Suprapubic skin (tissue), 4 donors: ENCODE data around the gene TTC39A. TPM values are rescaled to one million over a fixed set of nuclear protein-coding genes. Genes with fewer than 3 reads are reported as not detected.

Experiments used
- DNase-seq, 2 donors: peaks; one replicate each; pipeline ENCODE4 v3.0.0-alpha.2; 2019; ENCODE audit warnings: low spot score in 2 of 2
- H3K27ac ChIP-seq: fragments of 200-600 bp; sonication (generic); one replicate; pipeline ENCODE4 v1.5.1; 2019
- H3K27me3 ChIP-seq: fragments of 200-600 bp; sonication (generic); one replicate; pipeline ENCODE4 v1.5.1; 2019
- H3K36me3 ChIP-seq: fragments of 200-600 bp; sonication (generic); one replicate; pipeline ENCODE4 v1.5.1; 2019
- H3K4me1 ChIP-seq: fragments of 200-600 bp; sonication (generic); one replicate; pipeline ENCODE4 v1.5.1; 2019
- H3K4me3 ChIP-seq: fragments of 200-600 bp; sonication (generic); one replicate; pipeline ENCODE4 v1.5.1; 2019; ENCODE audit warnings: mild to moderate bottlenecking
- H3K9me3 ChIP-seq: fragments of 200-600 bp; sonication (generic); one replicate; pipeline ENCODE4 v1.5.1; 2019
- EP300 ChIP-seq: sonication (generic); formaldehyde crosslinking; IDR thresholded peaks from one replicate; pipeline ENCODE4 v1.6.1; 2017; ENCODE audit warnings: antibody characterized with exemption
- POLR2A ChIP-seq, 2 donors: fragments of 450-650 bp; IDR thresholded peaks; one replicate each; pipeline ENCODE4 v1.6.1; 2017; ENCODE audit warnings: antibody characterized with exemption in 2 of 2, mild to moderate bottlenecking in 2 of 2, moderate library complexity in 2 of 2
- POLR2AphosphoS5 ChIP-seq, 3 donors: sonication (generic); formaldehyde crosslinking; IDR thresholded peaks; one replicate each; pipeline ENCODE4 v1.6.1; 2017; ENCODE audit warnings: antibody characterized with exemption in 3 of 3
- WGBS: methylation state at CpG from one replicate; pipeline ENCODE4 v1.1.5; 2018; 5-methylcytosine and 5-hydroxymethylcytosine counted together
- total RNA-seq, 4 donors: library from RNA; depleted of rRNA; stranded (reverse); fragments of >200 nt; gene quantifications; one replicate each; pipeline ENCODE4 v1.1.0, GENCODE V29; 2016
- TF ChIP-seq, protein P1 (sequence below), 2 donors: fragments of 200-600 bp in 1 of 2; fragments of 450-650 bp in 1 of 2; sonication (generic) in 1 of 2; IDR thresholded peaks; one replicate each; pipeline ENCODE4 v1.5.1; 2016 to 2019; ENCODE audit warnings: antibody characterized with exemption in 2 of 2, mild to moderate bottlenecking in 1 of 2, moderate library complexity in 1 of 2

Gene TTC39A
- total RNA-seq, 4 donors from 2014 or later, result 9.4 to 16.3 (median 13.1) TPM

- 99% methylated on average over 4 of the region's 4 CpGs for WGBS
- no peaks in the 10 kb centered on the region for H3K9me3 ChIP-seq
- DNase-seq, result no peak
- H3K36me3 ChIP-seq, result peaks cover 11% of the 10 kb centered on the region
- no peak overlapping the region for H3K27ac ChIP-seq
- no peaks in the 10 kb centered on the region for H3K27me3 ChIP-seq
- peaks cover 30% of the 10 kb centered on the region for H3K4me1 ChIP-seq
- TF ChIP-seq EP300, result no peak
- H3K4me3 ChIP-seq, result no peak overlapping the region
Observed at GRCh38 chr1:51266791-51267190, 63.6 kb downstream of the TTC39A start.

- Histone ChIP-seq H3K27ac (no peak overlapping the region), H3K4me1 (peaks cover 36% of the 10 kb centered on the region), H3K27me3 (no peaks in the 10 kb centered on the region), H3K4me3 (no peak overlapping the region), H3K9me3 (no peaks in the 10 kb centered on the region), H3K36me3 (peaks cover 10% of the 10 kb centered on the region)
- DNase-seq, result no peak
- WGBS, result 94% methylated on average over 2 of the region's 2 CpGs
- TF ChIP-seq POLR2AphosphoS5 (IDR thresholded peaks at IDR 0.05) (no peak), EP300 (no peak), POLR2A (IDR thresholded peaks at IDR 0.05) (no peak)
- TF ChIP-seq, protein P1, sequence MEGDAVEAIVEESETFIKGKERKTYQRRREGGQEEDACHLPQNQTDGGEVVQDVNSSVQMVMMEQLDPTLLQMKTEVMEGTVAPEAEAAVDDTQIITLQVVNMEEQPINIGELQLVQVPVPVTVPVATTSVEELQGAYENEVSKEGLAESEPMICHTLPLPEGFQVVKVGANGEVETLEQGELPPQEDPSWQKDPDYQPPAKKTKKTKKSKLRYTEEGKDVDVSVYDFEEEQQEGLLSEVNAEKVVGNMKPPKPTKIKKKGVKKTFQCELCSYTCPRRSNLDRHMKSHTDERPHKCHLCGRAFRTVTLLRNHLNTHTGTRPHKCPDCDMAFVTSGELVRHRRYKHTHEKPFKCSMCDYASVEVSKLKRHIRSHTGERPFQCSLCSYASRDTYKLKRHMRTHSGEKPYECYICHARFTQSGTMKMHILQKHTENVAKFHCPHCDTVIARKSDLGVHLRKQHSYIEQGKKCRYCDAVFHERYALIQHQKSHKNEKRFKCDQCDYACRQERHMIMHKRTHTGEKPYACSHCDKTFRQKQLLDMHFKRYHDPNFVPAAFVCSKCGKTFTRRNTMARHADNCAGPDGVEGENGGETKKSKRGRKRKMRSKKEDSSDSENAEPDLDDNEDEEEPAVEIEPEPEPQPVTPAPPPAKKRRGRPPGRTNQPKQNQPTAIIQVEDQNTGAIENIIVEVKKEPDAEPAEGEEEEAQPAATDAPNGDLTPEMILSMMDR (IDR thresholded peaks at IDR 0.05), result no peak
Observed at GRCh38 chr1:51266181-51266580, 64.2 kb downstream of the TTC39A start.

DNA sequence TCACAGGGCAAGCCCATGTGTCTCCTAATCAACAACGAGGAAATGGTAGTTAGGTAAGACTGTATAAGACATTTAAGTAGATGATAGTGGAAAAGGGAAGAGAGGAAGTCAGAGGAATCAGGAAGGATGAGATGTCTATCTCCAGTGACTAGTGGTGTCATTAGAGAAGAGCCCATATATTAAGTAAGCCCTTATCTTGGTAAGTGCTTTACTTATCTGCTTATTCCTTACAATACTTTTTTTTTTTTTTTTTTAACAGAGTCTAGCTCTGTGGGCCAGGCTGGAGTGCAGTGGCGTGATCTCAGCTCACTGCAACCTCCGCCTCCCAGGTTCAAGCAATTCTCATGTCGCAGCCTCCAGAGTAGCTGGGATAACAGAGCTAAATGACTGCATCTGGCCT, 64.7 kb downstream of the TTC39A start:
- 88% methylated on average over 4 of the region's 4 CpGs for WGBS
- Histone ChIP-seq H3K4me1 (peaks cover 41% of the 10 kb centered on the region), H3K27me3 (no peaks in the 10 kb centered on the region), H3K27ac (no peak overlapping the region), H3K4me3 (no peak overlapping the region), H3K36me3 (peaks cover 5% of the 10 kb centered on the region), H3K9me3 (no peaks in the 10 kb centered on the region)
- no peak for DNase-seq
- TF ChIP-seq, protein P1 (IDR thresholded peaks at IDR 0.05), result no peak

DNA sequence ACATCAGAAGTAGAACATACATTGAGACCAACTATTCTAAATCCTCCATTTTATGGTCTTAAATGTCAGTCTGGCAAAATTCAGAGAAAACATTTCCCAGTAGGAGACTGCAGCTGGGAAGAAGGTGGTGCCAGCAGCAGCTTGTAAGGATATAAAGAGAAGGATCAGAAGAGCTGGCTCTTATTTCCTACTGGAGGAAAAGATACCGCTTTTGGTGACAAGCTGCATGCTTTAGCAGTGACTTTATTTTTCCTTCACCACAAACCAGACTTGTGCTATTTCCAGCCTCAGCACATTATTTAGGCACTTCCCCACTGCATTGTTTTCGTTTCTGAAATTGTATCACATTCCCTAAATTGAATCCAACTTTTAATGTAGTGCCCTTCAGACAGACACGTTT, 65.9 kb downstream of the TTC39A start:
- no peak for DNase-seq
- TF ChIP-seq EP300 (no peak), POLR2AphosphoS5 (IDR thresholded peaks at IDR 0.05) (no peak), POLR2A (IDR thresholded peaks at IDR 0.05) (no peak)
- TF ChIP-seq, protein P1 (IDR thresholded peaks at IDR 0.05), result no peak
- H3K4me1 ChIP-seq, result peaks cover 49% of the 10 kb centered on the region
- H3K4me3 ChIP-seq, result no peak overlapping the region
- H3K27ac ChIP-seq, result no peak overlapping the region
- no peaks in the 10 kb centered on the region for H3K9me3 ChIP-seq
- no peaks in the 10 kb centered on the region for H3K27me3 ChIP-seq
- 15% methylated on average over 3 of the region's 3 CpGs for WGBS
- no peaks in the 10 kb centered on the region for H3K36me3 ChIP-seq

GRCh38 chr1:51263147-51263877, 67.0 kb downstream of the TTC39A start:
- H3K27me3 ChIP-seq, result no peaks in the 10 kb centered on the region
- H3K9me3 ChIP-seq, result no peaks in the 10 kb centered on the region
- H3K4me3 ChIP-seq, result no peak overlapping the region
- H3K27ac ChIP-seq, result no peak overlapping the region
- no peaks in the 10 kb centered on the region for H3K36me3 ChIP-seq
- no peak for TF ChIP-seq EP300
- TF ChIP-seq, protein P1 (IDR thresholded peaks at IDR 0.05), result no peak
- H3K4me1 ChIP-seq, result peaks cover 52% of the 10 kb centered on the region
- no peak for DNase-seq
- 94% methylated on average over 4 of the region's 4 CpGs for WGBS

GRCh38 chr1:51255331-51255730, 75.0 kb downstream of the TTC39A start:
- WGBS, result 55% methylated on average over 3 of the region's 3 CpGs

More at GRCh38 chr1:51255331-51255730, 75.0 kb downstream of the TTC39A start:
- Histone ChIP-seq H3K36me3 (peaks cover 4% of the 10 kb centered on the region), H3K27me3 (no peaks in the 10 kb centered on the region), H3K4me1 (peaks cover 16% of the 10 kb centered on the region), H3K27ac (no peak overlapping the region), H3K4me3 (no peak overlapping the region), H3K9me3 (no peaks in the 10 kb centered on the region)
- TF ChIP-seq POLR2A (IDR thresholded peaks at IDR 0.05), result no peak
- DNase-seq, result no peak
